HG03135 (cell line): ENCODE data around the gene STAG1.
"Not testable (repeated sequence)": the region's sequence is repeated elsewhere in the genome, so short reads cannot be mapped to it uniquely, and the experiment has no call there.

Experiments
- ATAC-seq: cut with Tn5 transposase; IDR thresholded peaks from one replicate; pipeline ENCODE4 v1.9.1; 2021; ENCODE audit warnings: mild to moderate bottlenecking, moderate library complexity; ENCODE audit not compliant: unreplicated experiment

STAG1 gene

GRCh38 chr3:136516656-136517055 is 235.5 kb downstream of the STAG1 start:
- ATAC-seq = no peak

- ATAC-seq = no peak
Measured at GRCh38 chr3:136516095-136516494, 236.1 kb downstream of the STAG1 start.

GRCh38 chr3:136514533-136514932 is 237.6 kb downstream of the STAG1 start:
- not testable (repeated sequence) for ATAC-seq

- no peak for ATAC-seq
Measured at GRCh38 chr3:136513367-136513766, 238.8 kb downstream of the STAG1 start.

GRCh38 chr3:136512381-136512780 is 239.8 kb downstream of the STAG1 start:
- ATAC-seq = no peak

- no peak for ATAC-seq
Measured at GRCh38 chr3:136505676-136506075, 246.5 kb downstream of the STAG1 start.

- ATAC-seq = no peak
Measured at GRCh38 chr3:136503056-136503455, 249.1 kb downstream of the STAG1 start.

GRCh38 chr3:136498919-136499447 is 253.2 kb downstream of the STAG1 start:
- no peak for ATAC-seq

GRCh38 chr3:136495213-136495612 is 257.0 kb downstream of the STAG1 start:
- ATAC-seq = no peak

- ATAC-seq = no peak
Measured at GRCh38 chr3:136490646-136491405, 261.4 kb downstream of the STAG1 start.

GRCh38 chr3:136485777-136486176 is 266.4 kb downstream of the STAG1 start:
- no peak for ATAC-seq

- no peak for ATAC-seq
Measured at GRCh38 chr3:136476280-136476679, 275.9 kb downstream of the STAG1 start.

GRCh38 chr3:136474876-136475275 is 277.3 kb downstream of the STAG1 start:
- not testable (repeated sequence) for ATAC-seq

- ATAC-seq = no peak
Measured at GRCh38 chr3:136473716-136474326, 278.4 kb downstream of the STAG1 start.

GRCh38 chr3:136465296-136465695 is 286.9 kb downstream of the STAG1 start:
- no peak for ATAC-seq

- no peak for ATAC-seq
Measured at GRCh38 chr3:136464502-136464901, 287.7 kb downstream of the STAG1 start.

GRCh38 chr3:136463170-136463569 is 289.0 kb downstream of the STAG1 start:
- no peak for ATAC-seq

- no peak for ATAC-seq
Measured at GRCh38 chr3:136457793-136458192, 294.4 kb downstream of the STAG1 start.

- no peak for ATAC-seq
Measured at GRCh38 chr3:136456196-136456595, 296.0 kb downstream of the STAG1 start.

GRCh38 chr3:136444581-136444980 is 307.6 kb downstream of the STAG1 start:
- no peak for ATAC-seq

GRCh38 chr3:136437043-136437442 is 315.1 kb downstream of the STAG1 start:
- ATAC-seq = no peak

- ATAC-seq = no peak
Measured at GRCh38 chr3:136434429-136434828, 317.7 kb downstream of the STAG1 start.
